Putamen (tissue), 1 donor: Measurements from ENCODE around the gene DCLK1.
A peak's percentile ranks its signal among the peaks of the same experiment; 100 is the strongest.
"Not testable (repeated sequence)": the region's sequence is repeated elsewhere in the genome, so short reads cannot be mapped to it uniquely, and the experiment has no call there.

Source experiments
- DNase-seq: peaks from one replicate; pipeline ENCODE4 v3.0.0-alpha.2; 2016; ENCODE audit warnings: low spot score

The DCLK1 gene

GRCh38 chr13:36086117-36086516 is 45.1 kb downstream of the DCLK1 start:
- DNase-seq: no peak

DNA sequence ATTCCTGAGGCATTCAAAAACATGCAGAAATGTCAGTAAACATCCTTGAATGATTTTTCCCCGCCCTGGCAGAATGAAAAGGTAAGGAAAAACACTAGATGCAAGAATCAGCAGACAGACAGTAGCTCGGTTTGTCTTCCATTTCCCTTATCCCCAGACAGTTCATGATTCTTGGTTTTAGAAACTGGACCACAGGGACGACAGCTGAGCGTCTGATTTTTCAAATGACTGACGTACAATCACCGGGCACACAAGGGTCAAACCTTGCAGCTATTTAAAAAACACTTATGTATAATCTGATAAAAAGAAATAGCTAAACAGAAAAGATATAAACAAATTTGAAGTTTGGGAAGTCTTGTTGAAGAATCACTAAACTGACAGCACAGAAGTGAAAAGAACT is 47.1 kb downstream of the DCLK1 start:
- no peak for DNase-seq

DNA sequence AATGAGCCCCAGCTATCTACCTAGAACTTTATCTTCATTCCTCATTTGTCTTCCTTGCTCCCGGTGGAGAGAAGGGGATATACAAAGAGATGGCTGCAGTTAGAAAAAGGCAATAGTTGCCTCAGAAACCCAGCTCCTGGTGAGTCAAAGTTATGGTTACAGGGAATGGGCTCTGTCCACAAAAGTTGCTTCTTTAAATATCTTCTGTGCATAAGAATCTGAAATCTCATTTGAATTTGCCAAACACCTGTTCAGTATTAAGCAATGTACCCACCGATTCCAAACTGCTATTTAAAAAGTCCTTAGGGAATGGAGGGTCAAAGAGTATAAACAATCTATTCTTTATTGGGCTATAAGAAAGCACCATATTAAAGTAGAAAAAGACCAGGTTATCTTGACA is 48.4 kb downstream of the DCLK1 start:
- DNase-seq: no peak

- DNase-seq: peak; percentile 23
These were observed 48.8 kb downstream of the DCLK1 start for GRCh38 chr13:36082396-36082795.

- no peak for DNase-seq
These were observed 55.0 kb downstream of the DCLK1 start for GRCh38 chr13:36076211-36076610.

- DNase-seq: peak; percentile 56
These were observed 56.5 kb downstream of the DCLK1 start for GRCh38 chr13:36074659-36075058.

DNA sequence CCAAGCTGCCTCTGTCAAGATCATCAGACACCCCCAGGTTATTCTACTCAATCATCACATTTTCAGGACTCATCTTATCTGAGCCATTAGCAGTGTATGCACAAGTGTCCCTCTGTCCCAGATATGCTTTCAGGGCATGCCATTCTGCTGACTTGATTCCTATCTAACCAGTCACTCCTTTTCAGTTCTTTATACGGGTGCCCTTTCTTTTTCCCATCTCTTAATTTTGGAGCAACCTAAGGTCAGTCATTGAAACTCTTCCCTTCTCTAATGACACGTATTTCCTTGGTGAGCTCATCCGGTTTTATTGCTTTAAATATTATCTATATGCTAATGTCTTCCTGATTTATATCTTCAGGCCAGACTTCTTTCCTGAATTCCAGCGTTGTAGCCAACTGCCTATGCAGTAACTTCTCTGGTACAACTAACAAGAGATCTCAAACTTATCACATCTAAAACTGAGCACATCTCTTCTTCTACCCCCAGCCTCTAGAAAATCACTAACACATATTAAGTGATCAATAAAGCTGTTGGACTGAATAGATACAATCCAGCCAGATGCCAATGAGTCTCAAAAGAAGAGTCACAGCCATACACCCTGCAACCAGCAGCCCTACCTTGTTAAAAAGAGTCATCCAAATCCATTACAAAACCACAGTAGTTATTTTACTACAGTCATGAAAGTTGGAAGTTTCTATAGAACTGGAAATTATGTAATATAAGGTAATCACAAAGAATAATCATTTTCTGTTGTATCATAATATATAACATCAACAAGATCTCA is 58.8 kb downstream of the DCLK1 start:
- DNase-seq: no peak

GRCh38 chr13:36070504-36071192 is 60.5 kb downstream of the DCLK1 start:
- DNase-seq: not testable (repeated sequence)

- DNase-seq: no peak
These were observed 61.3 kb downstream of the DCLK1 start for GRCh38 chr13:36069881-36070366.

GRCh38 chr13:36068991-36069390 is 62.2 kb downstream of the DCLK1 start:
- no peak for DNase-seq

GRCh38 chr13:36068566-36068965 is 62.6 kb downstream of the DCLK1 start:
- DNase-seq: no peak

DNA sequence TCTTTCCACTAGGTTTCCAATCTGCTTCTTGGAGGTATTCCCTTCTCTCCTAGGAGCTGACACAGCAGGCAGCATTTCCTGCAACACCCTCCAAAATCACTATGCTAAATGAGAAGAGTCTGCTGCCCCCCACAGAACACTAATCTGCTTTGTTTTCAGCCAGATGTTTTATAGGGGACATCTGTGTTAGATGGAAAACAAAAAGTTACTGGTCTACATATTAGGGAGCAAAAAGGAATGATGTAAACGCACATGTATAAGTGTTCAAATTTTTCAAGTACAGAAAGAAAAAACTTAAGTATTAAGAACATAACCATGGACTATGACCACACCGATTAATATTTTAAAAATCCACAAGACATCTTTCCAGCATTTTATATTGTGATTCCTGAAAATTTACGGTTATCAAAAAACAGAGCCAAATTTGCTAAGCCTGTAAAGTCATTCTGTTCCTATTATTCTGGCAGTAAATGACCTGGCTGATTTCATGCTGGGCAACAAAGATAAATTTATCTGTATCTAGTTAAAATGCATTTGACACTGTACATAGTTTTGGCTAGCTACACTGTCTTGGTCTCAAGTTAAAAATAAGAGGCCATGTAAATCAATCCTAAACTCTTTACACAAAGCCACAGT is 63.3 kb downstream of the DCLK1 start:
- DNase-seq: no peak

GRCh38 chr13:36062249-36062648 is 68.9 kb downstream of the DCLK1 start:
- no peak for DNase-seq

DNA sequence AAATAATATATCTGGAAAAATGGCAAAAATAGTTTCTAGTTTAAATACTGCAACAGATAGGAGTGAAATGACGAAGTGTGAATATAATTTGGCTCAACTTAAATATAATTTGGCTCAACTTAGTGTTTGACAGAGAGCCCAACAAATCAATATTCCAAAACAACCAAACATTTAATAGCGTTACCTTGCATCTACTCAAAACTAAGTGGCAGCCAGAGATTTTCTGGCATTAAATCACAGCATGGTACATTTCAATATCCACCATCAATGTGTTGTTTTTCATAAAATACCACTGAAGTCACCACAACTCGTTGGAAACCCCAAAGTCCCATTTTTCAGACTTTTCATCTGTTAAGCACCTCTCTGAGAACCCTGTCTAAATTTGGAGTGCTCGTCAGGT is 69.6 kb downstream of the DCLK1 start:
- DNase-seq: no peak

DNA sequence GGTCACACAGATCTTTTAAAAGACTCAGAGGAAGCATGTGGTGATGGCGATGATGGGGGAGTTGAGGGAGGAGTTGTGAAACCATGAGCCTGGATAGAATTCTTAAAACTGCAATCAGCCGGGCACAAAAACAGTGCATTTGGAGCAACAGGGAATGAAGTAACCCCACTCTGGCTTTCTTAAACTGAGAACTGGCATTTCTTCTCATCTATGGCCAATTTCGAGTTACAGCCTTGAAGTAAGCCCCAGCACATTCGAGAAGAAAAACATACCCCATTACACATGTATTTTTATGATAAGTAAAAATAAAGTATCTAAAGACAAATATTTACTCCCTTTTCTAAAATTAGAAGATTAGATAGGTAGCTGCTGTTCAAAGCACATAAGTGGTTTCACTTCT is 70.1 kb downstream of the DCLK1 start:
- DNase-seq: no peak

DNA sequence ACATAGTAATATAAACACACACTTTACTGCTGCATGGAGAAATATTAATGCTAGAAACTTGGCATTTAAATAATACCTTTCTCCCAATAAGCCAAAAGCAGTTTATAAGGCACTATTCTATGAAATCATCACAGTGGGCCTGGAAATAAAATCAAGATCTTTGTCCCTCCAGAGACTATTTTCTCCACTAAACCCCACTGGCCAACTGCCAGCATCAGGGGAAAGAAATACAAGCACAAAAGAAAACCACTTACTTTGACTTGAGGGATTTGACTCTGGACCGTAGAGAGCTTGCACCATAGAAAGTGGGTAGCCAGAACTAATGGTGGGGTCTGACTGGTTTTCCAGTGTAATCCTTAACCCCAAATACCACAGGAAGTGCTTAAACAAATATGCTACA is 71.9 kb downstream of the DCLK1 start:
- no peak for DNase-seq

- no peak for DNase-seq
These were observed 73.1 kb downstream of the DCLK1 start for GRCh38 chr13:36058116-36058515.

GRCh38 chr13:36057547-36057946 is 73.6 kb downstream of the DCLK1 start:
- no peak for DNase-seq

DNA sequence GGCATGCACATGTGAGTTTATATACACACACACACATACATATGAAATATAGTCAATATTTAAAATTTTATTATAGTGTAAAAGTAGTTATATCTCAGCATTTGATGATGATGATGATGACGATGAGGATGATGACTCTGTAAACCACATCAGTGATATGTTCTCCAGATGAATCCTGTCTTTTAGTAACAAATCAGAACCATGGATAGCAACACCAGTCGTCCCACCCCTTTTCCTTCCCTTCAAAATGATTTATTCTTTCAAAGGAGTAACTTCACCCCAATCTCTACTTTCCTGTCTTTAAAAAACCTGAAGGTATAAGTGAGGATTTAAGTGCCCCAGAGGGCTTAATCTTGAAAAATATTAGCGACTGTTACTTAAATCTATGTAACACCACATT is 74.1 kb downstream of the DCLK1 start:
- DNase-seq: no peak

DNA sequence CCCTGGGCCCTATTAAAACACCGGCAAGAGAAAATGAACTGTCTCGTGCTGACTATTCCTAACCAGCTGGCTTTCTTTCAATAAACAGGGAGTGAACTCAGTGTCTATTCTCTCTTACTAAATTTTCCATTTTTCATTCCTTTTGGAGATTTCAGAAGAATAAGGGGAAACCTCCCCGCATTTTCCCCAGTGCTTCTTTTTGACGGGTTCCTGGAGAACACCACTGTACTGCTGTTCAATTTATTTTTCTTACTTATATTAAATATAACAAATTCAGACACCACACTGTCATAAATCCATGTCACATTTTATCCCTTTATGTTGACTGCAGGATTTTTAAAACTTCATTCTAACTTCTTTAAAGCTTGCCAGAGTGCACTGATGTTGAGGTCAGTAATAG is 75.8 kb downstream of the DCLK1 start:
- DNase-seq: no peak

GRCh38 chr13:36054041-36054440 is 77.1 kb downstream of the DCLK1 start:
- no peak for DNase-seq

GRCh38 chr13:36051082-36051481 is 80.1 kb downstream of the DCLK1 start:
- DNase-seq: no peak

DNA sequence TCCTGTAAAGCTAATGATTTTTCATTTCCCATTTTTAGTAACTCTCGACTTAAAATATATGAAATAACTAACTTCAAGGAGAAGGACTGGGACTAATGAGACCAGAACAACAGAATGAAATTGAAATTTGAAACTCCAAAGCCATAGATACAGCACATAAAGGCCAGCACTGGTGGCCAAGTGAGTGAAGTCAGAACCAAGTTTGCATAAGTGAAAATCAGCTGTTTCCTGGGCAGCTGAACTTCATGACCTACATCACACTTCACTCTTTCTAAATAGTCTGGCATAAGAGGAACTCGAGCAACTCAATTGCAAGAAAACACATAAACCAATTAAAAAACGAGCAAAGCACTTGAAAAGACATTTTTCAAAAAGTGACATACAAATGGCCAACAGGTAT is 84.5 kb downstream of the DCLK1 start:
- no peak for DNase-seq
